K562 (cell line): Measurements from ENCODE around the gene IPCEF1. TPM values are rescaled to one million over a fixed set of nuclear protein-coding genes. Genes with fewer than 3 reads are reported as not detected.
A peak's percentile ranks its signal among the peaks of the same experiment; 100 is the strongest.

Experiments used
- ATAC-seq: fragments of 200-7000 bp; cut with Tn5 transposase; 3 replicates; pipeline ENCODE4 v1.9.1; 2020; ENCODE audit warnings: moderate library complexity
- BruUV-seq: library from RNA; stranded (reverse); fragments of 400-500 nt; replicated peaks from 2 replicates; lab custom pipeline; 2021; lab: Mats Ljungman, UMichigan
- CTCF ChIA-PET: fragments of 300-600 bp; formaldehyde crosslinking; extraction: SDS; loops from one replicate; lab custom pipeline; 2021; ENCODE audit warnings: low intra/inter-chr PET ratio; lab: Yijun Ruan, JAX
- POLR2A ChIA-PET: fragments of 300-600, 350-650 bp; sonication (Branson Sonifier 250); formaldehyde crosslinking; extraction: SDS; loops from one replicate; lab custom pipeline; 2021; ENCODE audit warnings: antibody characterized with exemption, inconsistent platforms; lab: Yijun Ruan, JAX
- DNase-seq, 4 experiments: peaks; one replicate each; pipeline versions ENCODE4 v3.0.0 to v3.0.0-alpha.2; 2011 to 2018; ENCODE audit warnings: low spot score in 3 of 4, mixed read lengths in 3 of 4; ENCODE audit errors: extremely low read depth in 1 of 4
- FAIRE-seq: peaks from 2 replicates; lab custom pipeline; 2011; peaks lifted over from hg19 to GRCh38; lab: Jason Lieb, UNC
- H2AFZ ChIP-seq: 2 replicates; pipeline ENCODE4 v1.6.0; 2011; ENCODE audit warnings: low read depth, low read length, control low read depth, inconsistent platforms
- H3K27ac ChIP-seq: fragments of 200-600 bp; 3 replicates; pipeline ENCODE4 v1.8.0; 2011; ENCODE audit warnings: low read depth, mild to moderate bottlenecking, control low read depth, inconsistent platforms, low read length, moderate library complexity, mixed read lengths; ENCODE audit errors: extremely low read depth
- H3K27me3 ChIP-seq, 2 experiments: fragments of 300-600 bp in 1 of 2; 2 replicates in 1 of 2; 3 replicates in 1 of 2; pipeline versions ENCODE4 v1.6.0 to v1.8.0; 2011; ENCODE audit warnings: inconsistent platforms in 2 of 2, low read length in 2 of 2, mild to moderate bottlenecking in 1 of 2, mixed read lengths in 1 of 2, moderate library complexity in 1 of 2; ENCODE audit not compliant: control insufficient read depth in 2 of 2, insufficient read depth in 2 of 2
- H3K36me3 ChIP-seq: fragments of 300-600 bp; 3 replicates; pipeline ENCODE4 v1.8.0; 2011; ENCODE audit warnings: mild to moderate bottlenecking, low read length, inconsistent platforms; ENCODE audit not compliant: control insufficient read depth, insufficient read depth
- H3K4me1 ChIP-seq, 2 experiments: fragments of 200-600 bp in 1 of 2; replicated peaks in 1 of 2; 2 replicates in 1 of 2; 3 replicates in 1 of 2; pipeline versions ENCODE4 v1.5.1 to v1.8.0; 2011; ENCODE audit warnings: inconsistent platforms in 2 of 2, low read length in 2 of 2, mild to moderate bottlenecking in 1 of 2, mixed read lengths in 1 of 2, moderate library complexity in 1 of 2; ENCODE audit not compliant: control insufficient read depth in 2 of 2, insufficient read depth in 2 of 2
- H3K4me2 ChIP-seq: 2 replicates; pipeline ENCODE4 v1.6.1; 2011; ENCODE audit warnings: low read length, control low read depth, inconsistent platforms, mixed read lengths; ENCODE audit not compliant: insufficient read depth
- H3K4me3 ChIP-seq: fragments of 200-600 bp; sonication (generic), shearing (Covaris generic); 2 replicates; pipeline ENCODE4 v1.5.1; 2016; ENCODE audit warnings: control low read depth, inconsistent platforms
- H3K79me2 ChIP-seq: fragments of 200-600 bp; 3 replicates; pipeline ENCODE4 v1.8.0; 2011; ENCODE audit warnings: low read length, inconsistent platforms; ENCODE audit not compliant: control insufficient read depth, insufficient read depth
- H3K9ac ChIP-seq, 2 experiments: 2 replicates each; pipeline versions ENCODE4 v1.6.0 to v1.6.1; 2011; ENCODE audit warnings: low read depth in 2 of 2, low read length in 2 of 2, control low read depth in 1 of 2, inconsistent platforms in 1 of 2, mild to moderate bottlenecking in 1 of 2, mixed read lengths in 1 of 2; ENCODE audit not compliant: insufficient read depth in 1 of 2
- H3K9me1 ChIP-seq: one replicate; pipeline ENCODE4 v1.6.0; 2011; ENCODE audit warnings: inconsistent platforms, mild to moderate bottlenecking, low read length, moderate library complexity; ENCODE audit not compliant: control insufficient read depth, insufficient read depth
- H3K9me3 ChIP-seq: replicated peaks from 2 replicates; pipeline ENCODE4 v1.5.1; 2011; ENCODE audit warnings: low read depth, low read length, inconsistent platforms; ENCODE audit not compliant: control insufficient read depth, insufficient read depth
- H4K20me1 ChIP-seq: replicated peaks from 2 replicates; pipeline ENCODE4 v1.6.1; 2011; ENCODE audit warnings: low read length, inconsistent platforms, mixed read lengths; ENCODE audit not compliant: control insufficient read depth, insufficient read depth
- AFF1 ChIP-seq, 2 experiments: fragments of 450-650 bp; IDR thresholded peaks; 2 replicates each; pipeline ENCODE4 v1.6.1; 2018; ENCODE audit warnings: mild to moderate bottlenecking in 2 of 2, low read depth in 1 of 2; ENCODE audit not compliant: partially characterized antibody in 2 of 2
- ATF1 ChIP-seq, 2 experiments: fragments of 450-650 bp in 1 of 2; IDR thresholded peaks; 2 replicates each; pipeline ENCODE4 v1.6.1; 2016; ENCODE audit warnings: missing compliant biosample characterization in 1 of 2, missing genetic modification characterization in 1 of 2
- ATF3 ChIP-seq, 2 experiments: fragments of 450-650 bp in 1 of 2; sonication (generic) in 1 of 2; formaldehyde crosslinking in 1 of 2; IDR thresholded peaks in 1 of 2; conservative IDR thresholded peaks in 1 of 2; 2 replicates each; pipeline versions ENCODE4 v1.6.1 to v1.8.1; 2016 to 2023; ENCODE audit warnings: mild to moderate bottlenecking in 2 of 2, moderate library complexity in 2 of 2, inconsistent platforms in 1 of 2, missing genetic modification reagents in 1 of 2
- HMG20B ChIP-seq: fragments of 250-450 bp; sonication (Bioruptor Pico); IDR thresholded peaks from 2 replicates; pipeline ENCODE4 v1.5.0; 2021; ENCODE audit warnings: mild to moderate bottlenecking
- NFIX ChIP-seq: fragments of 250-450 bp; sonication (Bioruptor Pico); IDR thresholded peaks from 2 replicates; pipeline ENCODE4 v1.4.0; 2020; ENCODE audit warnings: low read depth, mild to moderate bottlenecking, moderate library complexity
- NUFIP1 ChIP-seq: fragments of 450-650 bp; IDR thresholded peaks from 2 replicates; pipeline ENCODE4 v1.6.1; 2018; ENCODE audit not compliant: partially characterized antibody
- SRSF9 ChIP-seq: fragments of 200-400 bp; formaldehyde crosslinking; IDR thresholded peaks from 2 replicates; pipeline ENCODE4 v1.6.1; 2017; ENCODE audit warnings: low read depth, low read length, borderline replicate concordance
- ZC3H11A ChIP-seq: IDR thresholded peaks from 2 replicates; pipeline ENCODE4 v1.6.1; 2012; ENCODE audit warnings: low read depth, low read length, improper control_type of control experiment
- ZNF146 ChIP-seq: IDR thresholded peaks from one replicate; pipeline ENCODE4 v1.6.1; 2018; ENCODE audit warnings: missing compliant biosample characterization; ENCODE audit not compliant: unreplicated experiment
- WGBS: fragments of 100-300 bp; shearing (Covaris generic); methylation state at CpG from one replicate; pipeline ENCODE4 v1.1.6; 2016; ENCODE audit warnings: low coverage, mixed read lengths; ENCODE audit not compliant: insufficient coverage; ENCODE audit errors: missing lambda C conversion rate; 5-methylcytosine and 5-hydroxymethylcytosine counted together
- in situ Hi-C: fragments of 300-500 bp; cut with MboI; formaldehyde crosslinking; loops from 4 replicates; pipeline ENCODE4 v1.15.0; 2018; ENCODE audit warnings: inconsistent platforms, mixed read lengths
- intact Hi-C: fragments of 100-400 bp; cut with micrococcal nuclease; formaldehyde crosslinking; loops from 2 replicates; pipeline ENCODE4 v1.14.2; 2022
- polyA plus RNA-seq, 8 experiments: library from polyadenylated mRNA; depleted of rRNA in 4 of 8; stranded (reverse) in 5 of 8; unstranded in 3 of 8; fragments of >200 nt; fragmentation: Nextera tagmentation in 2 of 8; fragmentation: Illumina TruSeq in 1 of 8; extraction: Ambion mirVana in 2 of 8; extraction: Trizol in 1 of 8; gene quantifications; 2 replicates each; pipeline versions ENCODE4 v1.2.1 to v1.2.3, GENCODE V29; 2011 to 2014; ENCODE audit warnings: inconsistent platforms in 1 of 8, missing spikeins in 1 of 8
- total RNA-seq, 7 experiments: library from RNA; depleted of rRNA in 6 of 7; stranded (reverse); fragments of >200 nt in 6 of 7; fragmentation: Illumina TruSeq in 2 of 7; extraction: Trizol in 2 of 7; gene quantifications; 2 replicates each; pipeline versions ENCODE4 v1.2.1 to v1.2.3, GENCODE V29; 2011 to 2021; ENCODE audit warnings: low replicate concordance in 1 of 7

Gene IPCEF1
- total and polyA plus RNA-seq, 9 of the 15 experiments (the other 6 are each of a cell fraction or from before 2014, with no cell fraction given) = 0.14 to 0.18 TPM; not detected in 7

- in situ Hi-C loops = no loop called here
- TF ChIP-seq HMG20B (CRISPR knock-in tag) = no peak
- TF ChIP-seq ATF3 (IDR thresholded peaks at IDR 0.05) = peak; percentile 61; the same call in 1 of the 2 replicates
- no peak for TF ChIP-seq ATF3 (CRISPR knock-in tag; conservative IDR thresholded peaks at IDR 0.05)
Measured at GRCh38 chr6:154284313-154284853, 72.2 kb downstream of the IPCEF1 start.

GRCh38 chr6:154280521-154280920 lies 76.1 kb downstream of the IPCEF1 start:
- FAIRE-seq (no peak), ATAC-seq (no peak)
- intact Hi-C loops = no loop called here
- no peak for TF ChIP-seq NFIX (CRISPR knock-in tag)
- TF ChIP-seq ATF1 (CRISPR knock-in tag; IDR thresholded peaks at IDR 0.05) = no peak
- no peak for TF ChIP-seq ATF1 (tag; IDR thresholded peaks at IDR 0.05)
- TF ChIP-seq SRSF9 = no peak
- no peak for TF ChIP-seq ZNF146 (CRISPR knock-in tag)
- no peak for TF ChIP-seq AFF1 (IDR thresholded peaks at IDR 0.05; ENCODE audit: low read depth in 1 of 2, partially characterized antibody in 2 of 2)
- TF ChIP-seq ZC3H11A = no peak
- TF ChIP-seq NUFIP1 = no peak

More at GRCh38 chr6:154284313-154284853, 72.2 kb downstream of the IPCEF1 start:
- ATAC-seq (peak; percentile 65), DNase-seq (no peak), FAIRE-seq (no peak)
- ChIA-PET POLR2A (no interaction called here), CTCF (no interaction called here)
- Histone ChIP-seq H3K9me3 (no peaks in the 10 kb centered on the region), H3K9ac (no peak overlapping the region), H2AFZ (no peak overlapping the region), H4K20me1 (no peaks in the 10 kb centered on the region), H3K9me1 (no peaks in the 10 kb centered on the region), H3K4me3 (no peak overlapping the region), H3K27ac (no peak overlapping the region), H3K4me1 (no peaks in the 10 kb centered on the region), H3K36me3 (no peaks in the 10 kb centered on the region), H3K27me3 (0 out of 5 replicates have a peak, but pooled peaks cover 0 to 2% of the 10 kb centered on the region in 2 experiments), H3K4me2 (no peak overlapping the region), H3K79me2 (no peaks in the 10 kb centered on the region)
- intact Hi-C loops = no loop called here
- WGBS = under 1% methylated on average over 7 of the region's 7 CpGs
- no TSS peak for BruUV-seq

More at GRCh38 chr6:154280521-154280920, 76.1 kb downstream of the IPCEF1 start:
- Histone ChIP-seq H4K20me1 (no peaks in the 10 kb centered on the region), H3K36me3 (no peaks in the 10 kb centered on the region), H2AFZ (no peak overlapping the region), H3K79me2 (no peaks in the 10 kb centered on the region), H3K4me1 (no peaks in the 10 kb centered on the region), H3K27me3 (no peaks in the 10 kb centered on the region), H3K9ac (no peak overlapping the region), H3K4me2 (no peak overlapping the region), H3K9me3 (no peaks in the 10 kb centered on the region), H3K27ac (no peak overlapping the region), H3K4me3 (no peak overlapping the region), H3K9me1 (no peaks in the 10 kb centered on the region)
- no TSS peak for BruUV-seq
- DNase-seq = no peak
- ChIA-PET POLR2A (interaction anchor here (0.6 kb wide), 1 partner anchor 15 kb away, joined by 4 read pairs; no protein-coding TSS in a partner anchor), CTCF (no interaction called here)
- 2% methylated on average over 2 of the region's 2 CpGs for WGBS
- in situ Hi-C loops = no loop called here
